NCI-H2081 (cell line): ENCODE results near the gene PALD1.

Source experiments
- DNase-seq, 2 experiments: peaks; one replicate each; lab custom pipeline; 2025; lab: John Stamatoyannopoulos, UW

Gene PALD1

GRCh38 chr10:70537398-70538194, 59.0 kb downstream of the PALD1 start:
- peak in 1 of 2 experiments; percentile 17 for DNase-seq

- DNase-seq, result no peak
These were observed 59.6 kb downstream of the PALD1 start for GRCh38 chr10:70538195-70538520.

GRCh38 chr10:70538731-70539338, 60.3 kb downstream of the PALD1 start:
- no peak for DNase-seq

GRCh38 chr10:70539471-70539870, 60.9 kb downstream of the PALD1 start:
- DNase-seq, result no peak

- no peak for DNase-seq
These were observed 61.7 kb downstream of the PALD1 start for GRCh38 chr10:70540089-70540788.

- peak; percentile 42 to 70 for DNase-seq
These were observed 62.3 kb downstream of the PALD1 start for GRCh38 chr10:70540789-70541360.

- DNase-seq, result no peak
These were observed 63.4 kb downstream of the PALD1 start for GRCh38 chr10:70541736-70542564.

- DNase-seq, result no peak
These were observed 64.0 kb downstream of the PALD1 start for GRCh38 chr10:70542565-70542938.

- no peak for DNase-seq
These were observed 65.3 kb downstream of the PALD1 start for GRCh38 chr10:70543911-70544310.

GRCh38 chr10:70544431-70545340, 66.1 kb downstream of the PALD1 start:
- DNase-seq, result no peak

GRCh38 chr10:70546584-70546983, 68.0 kb downstream of the PALD1 start:
- DNase-seq, result no peak

- no peak for DNase-seq
These were observed 70.9 kb downstream of the PALD1 start for GRCh38 chr10:70549351-70549961.

GRCh38 chr10:70549962-70550458, 71.4 kb downstream of the PALD1 start:
- peak; percentile 32 to 43 for DNase-seq

- DNase-seq, result no peak
These were observed 71.9 kb downstream of the PALD1 start for GRCh38 chr10:70550459-70550858.

- DNase-seq, result no peak
These were observed 72.9 kb downstream of the PALD1 start for GRCh38 chr10:70551466-70551865.

- DNase-seq, result no peak
These were observed 73.4 kb downstream of the PALD1 start for GRCh38 chr10:70551971-70552422.

GRCh38 chr10:70552586-70552985, 74.0 kb downstream of the PALD1 start:
- no peak for DNase-seq

- DNase-seq, result no peak
These were observed 76.8 kb downstream of the PALD1 start for GRCh38 chr10:70555371-70555770.

- DNase-seq, result no peak
These were observed 78.7 kb downstream of the PALD1 start for GRCh38 chr10:70557086-70557845.
